Measurements from ENCODE around the gene MLYCD.

MLYCD gene

DNA sequence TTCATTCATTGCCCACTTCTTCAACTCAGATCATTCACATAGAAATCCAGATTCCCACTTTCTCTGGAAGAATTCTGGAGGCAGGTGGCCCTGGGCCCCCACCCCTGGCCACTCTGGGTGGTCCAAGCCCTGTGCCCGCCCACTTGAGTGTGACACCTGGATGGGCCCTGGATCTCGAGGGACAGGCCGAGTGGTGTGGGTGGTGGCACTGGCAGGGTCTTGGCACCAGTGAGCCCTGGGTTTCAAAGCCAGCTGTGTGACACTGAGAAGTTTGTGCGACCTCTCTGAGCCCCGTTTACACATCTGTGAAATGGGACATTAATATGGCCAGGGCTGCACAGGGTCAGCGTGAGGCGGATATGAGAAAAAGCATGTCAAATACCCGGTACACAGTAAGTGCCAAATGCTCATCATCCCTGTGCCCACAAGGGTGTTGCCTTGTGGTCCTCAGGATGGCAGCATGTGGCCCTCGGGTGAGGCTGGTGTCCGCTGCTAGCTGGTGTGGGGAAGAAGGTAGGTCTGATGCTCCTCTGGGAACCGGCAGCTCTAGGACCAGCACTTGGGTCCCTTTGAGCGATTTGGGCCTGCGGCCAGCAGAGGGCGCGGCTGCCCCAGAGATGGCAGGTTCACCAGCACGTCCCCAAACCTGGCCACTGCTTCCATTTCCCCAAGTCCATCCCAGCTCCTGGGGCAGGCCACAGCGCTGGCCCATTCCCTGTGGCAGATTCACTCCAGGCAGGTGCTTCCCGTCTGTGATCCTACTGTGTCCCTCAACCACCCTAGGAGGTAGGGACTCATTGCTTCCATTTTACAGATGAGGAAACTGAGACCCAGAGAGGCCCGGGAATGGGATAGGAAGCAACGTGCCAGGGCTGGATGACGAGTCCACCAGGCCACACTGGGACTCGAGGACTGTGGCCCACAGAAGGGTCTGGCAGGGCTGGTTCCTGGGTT, 57.7 kb downstream of the MLYCD start:
- peak; percentile 85 for DNase-seq (ENCODE audit: low spot score)

DNA sequence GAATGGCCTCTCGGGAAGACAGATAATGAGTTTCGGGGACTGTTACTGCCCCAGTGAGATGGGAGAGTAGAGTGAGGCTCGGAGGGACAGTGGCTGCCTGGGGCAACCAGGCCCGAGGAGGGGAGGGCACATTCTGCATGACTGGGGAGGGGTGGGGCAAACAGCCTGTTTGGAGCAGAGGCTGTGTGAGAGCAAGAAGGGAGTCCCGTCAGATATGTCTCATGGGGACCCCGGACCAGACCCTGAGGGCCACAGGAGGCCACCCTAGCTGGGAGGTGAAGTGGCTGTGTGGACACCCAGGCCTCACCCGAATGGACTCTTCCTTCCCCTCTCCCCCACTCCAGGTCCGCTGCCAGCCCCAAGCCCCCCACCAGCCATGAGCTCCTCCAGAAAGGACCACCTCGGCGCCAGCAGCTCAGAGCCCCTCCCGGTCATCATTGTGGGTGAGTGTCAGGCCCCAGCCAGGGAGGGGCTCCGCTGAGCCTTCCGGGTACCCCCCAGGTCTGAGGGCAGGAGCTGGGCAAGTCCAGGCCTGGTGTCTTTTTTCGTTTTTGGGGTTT, 58.5 kb downstream of the MLYCD start:
- no peak for DNase-seq (ENCODE audit: low spot score)

DNA sequence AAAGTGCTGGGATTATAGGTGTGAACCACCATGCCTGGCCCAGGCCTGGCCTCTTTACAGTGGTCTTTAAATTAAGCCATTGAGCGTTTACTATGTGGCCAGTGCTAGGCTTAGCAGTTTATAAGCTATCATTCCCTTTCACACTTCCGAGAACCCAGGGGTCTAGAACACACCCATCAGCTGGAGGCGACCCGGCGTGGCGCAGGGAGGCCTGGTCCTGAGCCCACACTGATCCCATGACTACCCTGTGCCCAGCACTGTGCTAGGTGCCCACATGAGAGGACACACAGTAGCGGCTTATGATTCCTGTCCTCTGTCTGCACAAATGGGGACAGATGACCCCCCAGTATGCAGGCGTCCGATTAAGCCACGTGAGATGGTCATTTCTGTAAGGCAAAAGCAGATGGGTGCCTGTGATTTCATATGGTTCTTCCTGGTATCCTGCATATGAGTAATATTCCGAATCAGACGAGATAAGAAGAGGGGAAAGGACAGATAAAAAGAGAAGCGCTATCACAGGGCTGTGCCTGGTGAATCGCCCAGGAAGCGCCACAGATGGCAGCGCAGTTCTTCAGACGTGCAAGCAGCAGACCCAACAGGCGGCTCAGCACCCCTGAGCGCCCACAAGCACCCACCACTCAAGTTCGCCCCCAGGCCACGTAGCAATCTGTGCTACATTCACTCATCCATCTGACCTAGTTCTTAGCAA, 59.4 kb downstream of the MLYCD start:
- no peak for DNase-seq (ENCODE audit: low spot score)

DNA sequence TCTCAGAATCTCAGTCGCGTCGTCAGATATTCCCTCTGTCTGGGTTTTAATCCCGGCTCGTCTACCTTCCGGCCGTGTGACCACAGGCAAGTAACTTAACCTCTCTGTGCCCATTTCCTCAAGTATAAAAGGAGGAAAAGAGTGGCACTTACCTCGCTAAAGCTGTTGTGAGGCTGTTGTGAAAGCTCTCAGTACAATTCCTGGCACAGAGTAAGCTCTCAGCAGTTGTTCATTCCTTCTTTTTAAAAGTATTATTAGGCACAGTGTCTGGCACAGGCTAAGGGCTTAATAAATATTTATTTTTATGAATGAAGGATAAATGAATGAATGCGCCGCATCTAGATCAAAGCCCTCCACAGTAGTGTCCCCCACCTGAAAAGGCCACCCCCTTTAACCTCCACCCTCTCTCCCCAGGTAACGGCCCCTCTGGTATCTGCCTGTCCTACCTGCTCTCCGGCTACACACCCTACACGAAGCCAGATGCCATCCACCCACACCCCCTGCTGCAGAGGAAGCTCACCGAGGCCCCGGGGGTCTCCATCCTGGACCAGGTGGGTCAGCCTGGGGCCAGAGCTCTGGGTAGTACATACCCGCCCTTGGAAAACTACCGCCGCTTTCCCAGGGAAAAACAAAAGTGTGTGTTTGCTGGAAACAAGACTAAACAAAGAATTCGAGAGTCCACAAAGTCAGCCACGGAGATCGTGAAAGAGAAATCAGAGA, 60.1 kb downstream of the MLYCD start:
- no peak for DNase-seq (ENCODE audit: low spot score)

DNA sequence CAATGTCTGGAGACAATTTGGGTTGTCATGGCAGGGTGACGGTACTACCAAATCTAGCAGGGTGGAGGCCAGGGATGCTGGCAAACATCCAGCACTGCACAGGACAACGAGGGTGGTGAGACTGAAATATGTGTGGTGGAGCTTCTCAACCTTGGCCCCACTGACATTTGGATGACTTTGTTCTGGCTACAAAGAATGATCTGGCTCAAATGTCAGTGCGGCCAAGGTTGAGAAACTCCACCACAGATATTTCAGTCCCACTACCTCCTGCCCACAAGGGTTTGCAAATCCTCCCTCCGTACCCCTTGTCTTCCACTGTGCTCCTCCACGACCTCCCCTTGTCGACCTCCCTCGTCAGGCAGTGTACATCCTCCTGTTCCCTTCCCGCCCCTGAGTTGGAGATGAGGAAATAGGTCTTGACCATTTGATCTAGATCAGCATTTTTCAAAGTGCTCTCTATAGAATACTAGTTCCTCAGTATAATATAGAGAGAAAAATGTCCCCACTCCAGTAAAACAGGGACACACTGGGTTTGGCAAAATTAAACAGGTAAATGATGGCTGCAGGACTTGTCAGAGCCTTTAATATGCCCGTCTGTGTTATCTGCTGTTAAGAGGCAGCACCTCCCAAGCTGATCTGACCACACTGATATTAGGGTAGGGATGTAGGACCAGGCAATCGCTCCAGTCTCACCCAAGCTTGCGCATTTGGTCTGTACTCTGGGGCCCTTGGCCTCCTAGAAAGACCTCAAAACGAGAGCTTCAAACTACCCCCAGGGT, 60.9 kb downstream of the MLYCD start:
- DNase-seq (ENCODE audit: low spot score) = no peak

DNA sequence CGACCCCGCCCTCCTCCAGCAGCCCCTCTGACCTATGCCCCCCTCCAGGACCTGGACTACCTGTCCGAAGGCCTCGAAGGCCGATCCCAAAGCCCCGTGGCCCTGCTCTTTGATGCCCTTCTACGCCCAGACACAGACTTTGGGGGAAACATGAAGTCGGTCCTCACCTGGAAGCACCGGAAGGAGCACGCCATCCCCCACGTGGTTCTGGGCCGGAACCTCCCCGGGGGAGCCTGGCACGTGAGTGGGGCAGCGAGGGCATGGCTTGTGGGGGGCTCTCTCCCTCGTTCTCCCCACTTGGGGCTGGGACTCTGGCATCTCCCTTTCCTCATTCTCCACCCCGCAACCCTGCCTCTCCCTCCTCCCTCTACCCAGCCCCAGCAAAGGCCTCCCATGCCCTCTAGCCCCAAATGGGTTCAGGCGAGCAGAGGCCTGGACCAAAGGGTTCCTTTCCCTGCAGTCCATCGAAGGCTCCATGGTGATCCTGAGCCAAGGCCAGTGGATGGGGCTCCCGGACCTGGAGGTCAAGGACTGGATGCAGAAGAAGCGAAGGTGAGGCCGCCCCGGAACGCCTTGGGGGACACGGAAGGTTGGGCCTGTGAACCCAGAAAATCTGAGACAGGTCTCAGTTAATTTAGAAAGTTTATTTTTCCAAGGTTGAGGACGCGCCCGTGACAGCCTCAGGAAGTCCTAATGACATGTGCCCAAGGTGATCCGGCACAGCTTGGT, 61.8 kb downstream of the MLYCD start:
- no peak for DNase-seq (ENCODE audit: low spot score)

DNA sequence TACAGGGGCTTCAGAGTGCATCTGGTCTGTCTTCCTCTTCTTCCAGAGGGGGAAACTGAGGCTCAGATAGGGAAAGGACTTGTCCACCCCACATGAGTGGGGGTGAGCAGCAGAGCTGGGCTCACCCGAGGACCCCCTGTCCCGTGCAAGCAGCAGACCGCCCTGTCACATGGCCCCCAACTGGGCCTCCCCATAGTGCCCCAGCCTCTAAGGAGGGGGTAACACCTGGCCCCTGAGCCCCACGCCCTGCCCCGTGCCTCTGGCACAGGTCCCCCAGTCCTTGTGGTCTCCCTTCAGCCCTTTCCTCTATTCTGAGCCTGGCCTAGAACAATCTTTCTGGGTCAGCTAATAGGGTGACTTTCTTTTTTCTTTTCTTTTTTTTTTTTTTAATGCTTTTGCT, 62.7 kb downstream of the MLYCD start:
- no peak for DNase-seq (ENCODE audit: low spot score)

DNA sequence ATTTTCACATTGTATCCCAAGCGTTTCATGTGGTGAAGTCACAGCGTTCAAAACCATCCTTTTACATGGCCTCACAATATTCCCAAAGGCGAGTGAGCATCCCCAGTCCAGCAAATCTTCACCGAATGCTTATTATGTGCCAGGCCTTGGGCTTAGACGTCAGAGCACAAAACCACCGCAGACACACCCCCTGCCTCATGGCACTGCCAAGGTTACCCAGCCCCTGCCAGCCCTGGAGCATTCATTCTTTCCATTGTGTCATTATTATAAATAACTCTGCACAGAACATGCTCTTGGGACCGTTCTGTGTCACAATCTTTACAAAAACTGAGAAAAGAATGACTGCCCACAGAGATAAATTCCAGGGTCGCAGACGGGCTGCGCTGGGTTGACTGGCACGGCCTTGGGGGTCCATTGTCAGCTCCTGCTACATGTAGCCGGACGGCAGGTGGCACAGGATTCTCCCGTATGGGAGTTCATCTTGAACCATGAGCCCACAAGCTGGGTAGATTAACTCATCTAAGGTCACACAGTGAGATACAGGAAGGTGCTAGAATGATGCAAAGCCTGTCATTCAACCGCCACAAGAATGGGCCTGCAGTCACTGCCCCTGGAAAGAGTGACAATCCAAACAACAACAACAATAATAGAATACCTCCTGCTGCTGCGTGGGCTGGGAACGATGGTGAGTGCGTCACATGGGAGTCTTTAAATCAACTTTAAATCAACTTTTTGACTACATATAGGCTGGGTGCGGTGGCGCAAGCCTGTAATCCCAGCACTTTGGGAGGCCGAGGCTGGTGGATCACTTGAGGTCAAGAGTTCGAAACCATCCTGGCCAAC, 64.6 kb downstream of the MLYCD start:
- DNase-seq (ENCODE audit: low spot score) = no peak

DNA sequence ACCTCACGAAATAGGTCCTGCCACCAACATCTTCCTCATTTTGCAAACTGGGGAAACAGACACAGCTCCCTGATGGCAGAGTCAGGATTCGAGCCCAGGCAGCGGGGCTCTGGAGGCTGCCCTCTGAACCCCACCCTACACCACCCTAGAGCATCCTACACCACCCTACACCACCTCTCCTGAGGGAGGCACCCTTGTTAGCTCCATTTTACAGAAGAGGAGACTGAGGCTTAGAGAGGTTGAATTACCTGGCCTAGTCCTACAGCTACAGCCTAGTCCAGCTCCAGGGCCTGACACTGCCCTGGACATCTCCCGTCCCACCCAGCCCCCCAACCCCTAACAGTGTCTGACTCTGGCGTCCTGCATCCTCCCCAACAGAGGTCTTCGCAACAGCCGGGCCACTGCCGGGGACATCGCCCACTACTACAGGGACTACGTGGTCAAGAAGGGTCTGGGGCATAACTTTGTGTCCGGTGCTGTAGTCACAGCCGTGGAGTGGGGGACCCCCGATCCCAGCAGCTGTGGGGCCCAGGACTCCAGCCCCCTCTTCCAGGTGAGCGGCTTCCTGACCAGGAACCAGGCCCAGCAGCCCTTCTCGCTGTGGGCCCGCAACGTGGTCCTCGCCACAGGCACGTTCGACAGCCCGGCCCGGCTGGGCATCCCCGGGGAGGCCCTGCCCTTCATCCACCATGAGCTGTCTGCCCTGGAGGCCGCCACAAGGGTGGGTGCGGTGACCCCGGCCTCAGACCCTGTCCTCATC, 65.9 kb downstream of the MLYCD start:
- DNase-seq (ENCODE audit: low spot score) = no peak

DNA sequence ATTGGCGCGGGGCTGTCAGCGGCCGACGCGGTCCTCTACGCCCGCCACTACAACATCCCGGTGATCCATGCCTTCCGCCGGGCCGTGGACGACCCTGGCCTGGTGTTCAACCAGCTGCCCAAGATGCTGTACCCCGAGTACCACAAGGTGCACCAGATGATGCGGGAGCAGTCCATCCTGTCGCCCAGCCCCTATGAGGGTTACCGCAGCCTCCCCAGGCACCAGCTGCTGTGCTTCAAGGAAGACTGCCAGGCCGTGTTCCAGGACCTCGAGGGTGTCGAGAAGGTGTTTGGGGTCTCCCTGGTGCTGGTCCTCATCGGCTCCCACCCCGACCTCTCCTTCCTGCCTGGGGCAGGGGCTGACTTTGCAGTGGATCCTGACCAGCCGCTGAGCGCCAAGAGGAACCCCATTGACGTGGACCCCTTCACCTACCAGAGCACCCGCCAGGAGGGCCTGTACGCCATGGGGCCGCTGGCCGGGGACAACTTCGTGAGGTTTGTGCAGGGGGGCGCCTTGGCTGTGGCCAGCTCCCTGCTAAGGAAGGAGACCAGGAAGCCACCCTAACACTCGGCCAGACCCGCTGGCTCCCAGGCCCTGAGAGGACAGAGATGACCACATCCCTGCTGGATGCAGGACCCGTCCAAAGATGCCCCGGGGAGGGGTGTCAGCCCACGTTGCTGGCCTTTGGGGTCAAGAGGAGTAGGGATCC, 66.7 kb downstream of the MLYCD start:
- DNase-seq (ENCODE audit: low spot score) = no peak

DNA sequence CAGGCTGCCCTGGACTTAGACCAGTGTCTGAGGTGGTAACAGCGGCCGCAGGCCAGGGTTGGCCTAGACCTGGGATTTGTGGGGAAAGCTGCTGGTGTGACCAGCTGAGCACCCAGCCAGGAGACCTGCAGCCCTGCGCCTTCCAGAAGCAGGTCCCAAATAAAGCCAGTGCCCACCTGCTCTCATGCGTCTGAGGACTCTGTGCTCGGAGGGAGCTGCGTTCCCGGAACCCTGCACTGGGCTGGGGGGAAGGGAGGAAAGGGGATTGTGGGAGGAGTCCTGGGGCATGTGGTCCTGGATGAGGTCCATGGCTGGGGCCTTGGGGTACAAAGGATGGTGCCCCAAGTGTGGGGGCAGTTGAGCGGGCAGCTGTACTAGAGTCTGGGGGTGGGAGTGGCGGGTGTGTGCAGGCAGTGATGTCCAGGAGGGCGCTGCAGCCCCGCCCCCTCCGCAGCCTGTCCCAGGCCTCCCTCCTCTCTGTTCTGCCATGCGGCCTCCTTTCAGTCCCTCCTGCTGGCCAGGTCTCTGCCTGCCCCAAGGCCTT, 67.3 kb downstream of the MLYCD start:
- no peak for DNase-seq (ENCODE audit: low spot score)

DNA sequence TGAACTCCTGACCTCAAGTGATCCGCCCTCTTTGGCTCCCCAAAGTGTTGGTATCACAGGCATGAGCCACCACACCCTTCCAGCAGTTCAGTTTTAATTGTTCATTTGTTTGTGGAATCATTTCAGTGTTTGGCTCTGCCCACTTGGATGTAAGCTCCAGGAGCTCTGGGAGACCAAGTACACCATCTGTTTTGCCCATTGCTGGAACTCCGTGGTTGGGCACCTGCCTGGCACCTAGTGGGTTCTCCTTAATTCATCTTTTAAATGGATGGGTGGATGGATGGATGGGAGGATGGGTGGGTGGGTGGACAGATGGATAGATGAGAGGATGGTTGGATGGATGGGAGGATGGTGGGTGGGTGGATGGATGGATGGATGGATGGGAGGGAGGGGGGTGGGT, 68.2 kb downstream of the MLYCD start:
- no peak for DNase-seq (ENCODE audit: low spot score)

DNA sequence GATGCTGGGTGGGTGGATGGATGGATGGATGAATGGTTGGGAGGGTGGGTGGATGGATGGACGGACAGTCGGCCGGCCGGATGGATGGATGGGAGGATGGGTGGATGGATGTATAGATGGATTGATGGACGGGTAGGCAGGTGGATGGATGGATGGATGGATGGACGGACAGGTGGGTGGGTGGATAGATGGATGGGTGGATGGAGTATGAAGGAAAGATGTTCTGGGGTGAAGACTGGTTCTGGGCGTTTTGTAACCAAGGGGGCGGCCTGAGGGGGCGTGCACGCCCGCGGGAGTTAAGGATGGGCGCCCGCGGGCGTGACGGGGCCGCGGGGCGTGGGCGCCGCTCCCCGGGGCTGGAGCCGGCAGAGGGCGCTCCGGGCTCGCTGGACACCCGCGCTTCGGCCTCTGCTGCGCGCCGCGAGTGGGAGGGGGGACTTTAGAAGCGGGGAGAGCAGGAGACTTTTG, 69.0 kb downstream of the MLYCD start, which contains the start of gene NECAB2:
Gene NECAB2, plus strand, starts transcription at position 407 of the 468 bp plus-strand sequence. CDS start 405 bp downstream, outside the sequence.
- peak; percentile 46 for DNase-seq (ENCODE audit: low spot score)

DNA sequence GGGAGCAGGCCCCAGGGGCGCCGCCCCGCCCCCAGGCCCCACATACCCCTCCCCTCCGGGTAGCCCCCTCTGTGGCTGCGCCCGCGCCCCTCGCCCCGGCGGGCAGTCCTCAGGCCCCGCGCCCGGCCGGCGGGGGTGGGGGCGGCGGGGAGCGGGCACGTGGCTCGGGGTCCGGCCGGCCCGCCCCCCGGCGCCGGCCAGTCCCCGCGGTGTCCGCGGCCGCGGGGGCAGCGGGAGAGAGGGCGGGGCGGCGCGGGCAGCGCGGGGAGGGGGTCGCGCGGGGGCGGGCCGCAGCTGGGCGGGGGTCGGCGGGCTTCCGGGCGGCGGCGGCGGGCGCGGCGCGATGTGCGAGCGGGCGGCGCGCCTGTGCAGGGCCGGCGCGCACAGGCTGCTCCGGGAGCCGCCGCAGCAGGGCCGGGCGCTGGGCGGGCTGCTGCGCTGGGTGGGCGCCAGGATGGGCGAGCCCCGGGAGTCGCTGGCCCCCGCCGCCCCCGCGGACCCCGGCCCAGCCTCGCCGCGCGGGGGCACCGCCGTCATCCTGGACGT, 69.5 kb downstream of the MLYCD start:
- no peak for DNase-seq (ENCODE audit: low spot score)

DNA sequence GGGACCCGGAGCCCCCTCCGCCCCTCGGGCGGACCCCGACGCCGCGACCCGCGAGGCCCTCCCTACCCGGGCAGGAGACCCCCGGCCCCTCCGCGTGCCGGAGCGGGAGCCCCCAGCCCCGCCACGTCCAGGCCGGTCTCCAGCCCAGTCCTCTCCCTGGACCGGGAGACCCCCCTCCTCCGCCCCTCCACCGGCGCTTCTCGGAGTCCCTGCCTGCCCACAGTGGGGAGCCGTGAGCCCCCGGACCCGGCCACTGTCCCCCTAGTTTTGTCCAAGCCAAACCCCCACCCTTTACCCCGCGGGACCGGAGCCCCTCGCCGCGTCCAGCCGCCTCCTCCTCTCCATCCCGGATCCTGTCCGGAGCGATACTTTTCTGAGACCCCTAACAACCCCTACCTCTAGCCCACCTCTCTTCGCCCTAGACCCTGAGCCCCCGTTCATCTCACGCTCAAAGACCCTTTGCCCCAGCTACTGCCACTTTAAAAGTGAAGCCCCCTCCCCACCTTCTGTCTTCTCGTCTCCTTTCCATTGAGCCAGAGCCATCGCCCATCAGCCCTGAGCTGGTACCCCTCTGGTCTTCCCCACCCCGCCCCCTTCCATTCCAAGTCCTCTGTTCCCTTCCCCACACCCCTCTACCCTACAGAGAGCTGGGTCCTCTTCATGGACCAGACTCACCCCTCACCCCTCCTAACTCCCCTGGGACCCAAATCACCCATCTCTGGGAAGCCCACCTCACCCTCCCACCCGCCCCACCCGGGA, 70.2 kb downstream of the MLYCD start:
- DNase-seq (ENCODE audit: low spot score) = no peak

DNA sequence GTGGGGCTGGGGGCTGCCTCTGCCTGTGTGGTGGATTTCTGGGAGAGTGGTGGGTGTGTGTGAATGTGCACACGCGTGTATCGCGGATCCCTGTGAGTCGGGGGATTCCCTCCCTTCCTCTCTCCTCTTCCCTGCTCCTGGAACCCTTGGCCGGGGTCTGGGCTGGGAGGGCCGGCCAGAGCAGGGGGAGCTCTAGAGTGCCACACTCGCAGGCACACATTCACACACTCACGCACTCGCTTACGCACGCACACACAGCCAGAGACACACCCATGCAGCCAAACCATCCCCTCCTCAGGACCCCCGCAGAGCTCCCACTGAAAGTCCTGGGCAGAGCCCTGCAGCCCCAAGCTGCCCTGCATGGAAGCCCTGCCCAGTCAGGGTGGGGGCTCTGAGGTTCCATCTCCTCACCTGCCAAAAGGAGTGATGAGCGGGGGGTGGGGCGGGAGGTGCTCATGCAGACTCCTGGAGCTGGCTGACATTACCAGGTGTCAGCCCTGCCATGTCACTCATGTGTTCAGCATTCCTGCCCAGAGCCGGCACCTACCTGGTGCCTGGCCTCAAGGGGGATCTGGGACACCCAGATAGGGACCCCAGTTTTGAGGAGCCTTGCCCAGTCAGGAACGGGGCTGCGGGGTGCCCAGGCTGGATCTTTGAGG, 71.0 kb downstream of the MLYCD start:
- no peak for DNase-seq (ENCODE audit: low spot score)

Data from Ammon's horn (tissue), 1 donor.